C4-2B (cell line): ENCODE data around the gene GPR139.

Experiments
- ZFX ChIP-seq: fragments of 450-650 bp; IDR thresholded peaks from 2 replicates; pipeline ENCODE4 v1.6.1; 2017
- TF ChIP-seq, protein P1 (sequence below): fragments of 450-650 bp; conservative IDR thresholded peaks from 2 replicates; pipeline ENCODE4 v1.5.1; 2017; ENCODE audit warnings: mild to moderate bottlenecking

DNA sequence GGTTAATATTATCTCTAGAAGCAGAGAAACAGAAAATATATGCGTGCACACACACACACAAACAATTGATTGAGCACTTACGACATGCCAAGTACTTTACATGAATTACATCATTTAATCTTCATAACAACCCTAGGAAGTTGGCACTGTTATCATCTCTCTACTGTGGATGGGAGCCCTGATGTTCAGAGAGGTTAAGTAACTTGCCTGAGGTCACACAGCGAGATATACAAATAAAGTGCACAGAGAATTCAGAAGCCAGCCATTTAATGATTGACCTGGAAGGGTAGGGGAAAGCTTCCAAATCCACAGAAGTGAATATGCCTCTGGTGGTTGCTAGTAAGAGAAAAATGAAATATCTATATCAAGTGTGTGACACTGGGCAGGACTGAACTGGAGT, 37.5 kb upstream of the GPR139 start:
- TF ChIP-seq, protein P1, sequence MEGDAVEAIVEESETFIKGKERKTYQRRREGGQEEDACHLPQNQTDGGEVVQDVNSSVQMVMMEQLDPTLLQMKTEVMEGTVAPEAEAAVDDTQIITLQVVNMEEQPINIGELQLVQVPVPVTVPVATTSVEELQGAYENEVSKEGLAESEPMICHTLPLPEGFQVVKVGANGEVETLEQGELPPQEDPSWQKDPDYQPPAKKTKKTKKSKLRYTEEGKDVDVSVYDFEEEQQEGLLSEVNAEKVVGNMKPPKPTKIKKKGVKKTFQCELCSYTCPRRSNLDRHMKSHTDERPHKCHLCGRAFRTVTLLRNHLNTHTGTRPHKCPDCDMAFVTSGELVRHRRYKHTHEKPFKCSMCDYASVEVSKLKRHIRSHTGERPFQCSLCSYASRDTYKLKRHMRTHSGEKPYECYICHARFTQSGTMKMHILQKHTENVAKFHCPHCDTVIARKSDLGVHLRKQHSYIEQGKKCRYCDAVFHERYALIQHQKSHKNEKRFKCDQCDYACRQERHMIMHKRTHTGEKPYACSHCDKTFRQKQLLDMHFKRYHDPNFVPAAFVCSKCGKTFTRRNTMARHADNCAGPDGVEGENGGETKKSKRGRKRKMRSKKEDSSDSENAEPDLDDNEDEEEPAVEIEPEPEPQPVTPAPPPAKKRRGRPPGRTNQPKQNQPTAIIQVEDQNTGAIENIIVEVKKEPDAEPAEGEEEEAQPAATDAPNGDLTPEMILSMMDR, result no peak
- TF ChIP-seq ZFX, result no peak
